GM19452 (cell line): ENCODE results near the gene NMT1.

Source experiments
- ATAC-seq: cut with Tn5 transposase; IDR thresholded peaks from one replicate; pipeline ENCODE4 v1.9.1; 2021; ENCODE audit not compliant: unreplicated experiment

The NMT1 gene

GRCh38 chr17:45060797-45061605 is at the start of gene NMT1:
TSS of gene NMT1 (plus strand) at chr17:45061317. CDS start at chr17:45061330, 13 bp downstream.
- peak; percentile 83 for ATAC-seq

GRCh38 chr17:45011767-45012166 is 49.4 kb upstream of the NMT1 start:
- no peak for ATAC-seq

- no peak for ATAC-seq
Measured at GRCh38 chr17:45013021-45013997, 47.8 kb upstream of the NMT1 start.

GRCh38 chr17:45016237-45016636 is 44.9 kb upstream of the NMT1 start:
- ATAC-seq = no peak

- no peak for ATAC-seq
Measured at GRCh38 chr17:45016823-45017222, 44.3 kb upstream of the NMT1 start.

- no peak for ATAC-seq
Measured at GRCh38 chr17:45018514-45018847, 42.6 kb upstream of the NMT1 start.

- ATAC-seq = no peak
Measured at GRCh38 chr17:45018848-45019711, 42.0 kb upstream of the NMT1 start.

GRCh38 chr17:45020354-45021138 is 40.6 kb upstream of the NMT1 start:
- ATAC-seq = no peak

- peak; percentile 69 for ATAC-seq
Measured at GRCh38 chr17:45021607-45022287, 39.4 kb upstream of the NMT1 start.

- peak; percentile 22 for ATAC-seq
Measured at GRCh38 chr17:45022288-45022648, 38.8 kb upstream of the NMT1 start.

- ATAC-seq = no peak
Measured at GRCh38 chr17:45022655-45023339, 38.3 kb upstream of the NMT1 start.

- ATAC-seq = no peak
Measured at GRCh38 chr17:45029096-45029495, 32.0 kb upstream of the NMT1 start.

- no peak for ATAC-seq
Measured at GRCh38 chr17:45029758-45030423, 31.2 kb upstream of the NMT1 start.

GRCh38 chr17:45030733-45031132 is 30.4 kb upstream of the NMT1 start:
- ATAC-seq = no peak

GRCh38 chr17:45031231-45032173 is 29.6 kb upstream of the NMT1 start:
- ATAC-seq = no peak

GRCh38 chr17:45032174-45032541 is 29.0 kb upstream of the NMT1 start:
- ATAC-seq = no peak

- no peak for ATAC-seq
Measured at GRCh38 chr17:45034599-45034998, 26.5 kb upstream of the NMT1 start.

- no peak for ATAC-seq
Measured at GRCh38 chr17:45035848-45036247, 25.3 kb upstream of the NMT1 start.
